ENCODE measurements around the gene PZP.
"Not testable (repeated sequence)": the region's sequence is repeated elsewhere in the genome, so short reads cannot be mapped to it uniquely, and the experiment has no call there.

The PZP gene

GRCh38 chr12:9223830-9224229 lies 15.6 kb upstream of the PZP start:
- Histone ChIP-seq H2AFZ (ENCODE audit: low read length) (no peak overlapping the region), H3K18ac (ENCODE audit: low read length) (no peak overlapping the region), H2BK12ac (ENCODE audit: low read length) (no peak overlapping the region), H4K91ac (ENCODE audit: low read depth, low read length, poor library complexity) (no peak overlapping the region), H2BK5ac (ENCODE audit: low read length) (no peak overlapping the region), H2BK15ac (ENCODE audit: low read length) (no peak overlapping the region), H3K79me1 (ENCODE audit: low read depth, low read length) (no peaks in the 10 kb centered on the region), H3K4me3 (ENCODE audit: low read length in 2 of 2) (no peak overlapping the region), H3K27me3 (ENCODE audit: control insufficient read depth in 3 of 3, insufficient read depth in 3 of 3, low read depth in 1 of 3, low read length in 3 of 3) (no peaks in the 10 kb centered on the region), H3K23ac (ENCODE audit: low read depth, low read length, poor library complexity) (no peak overlapping the region), H2AK5ac (ENCODE audit: low read depth, low read length) (no peak overlapping the region), H3K4me2 (ENCODE audit: insufficient read depth, low read length, poor library complexity, severe bottlenecking) (no peak overlapping the region), H3K9ac (ENCODE audit: low read depth, low read length, poor library complexity) (no peak overlapping the region), H3K36me3 (replicated peaks in 1 of 2; ENCODE audit: control insufficient read depth in 2 of 2, insufficient read depth in 2 of 2, low read length in 2 of 2) (no peaks in the 10 kb centered on the region), H3K27ac (replicated peaks; ENCODE audit: low read length) (no peak overlapping the region), H3K4me1 (ENCODE audit: control insufficient read depth in 2 of 2, insufficient read depth in 1 of 2, low read depth in 1 of 2, low read length in 2 of 2) (no peaks in the 10 kb centered on the region), H3K14ac (ENCODE audit: low read length) (no peak overlapping the region), H3K4ac (ENCODE audit: low read length) (no peak overlapping the region), H2BK120ac (ENCODE audit: low read depth, low read length) (no peak overlapping the region), H3K9me3 (replicated peaks in 1 of 2; ENCODE audit: control insufficient read depth in 2 of 2, insufficient read depth in 1 of 2, low read depth in 1 of 2, low read length in 2 of 2) (peaks cover 0 to 3% of the 10 kb centered on the region in 2 donors), H4K8ac (ENCODE audit: low read depth, low read length) (no peak overlapping the region)
- DNase-seq (ENCODE audit: low spot score): no peak
- no CpG with 5 or more reads among the region's 2 CpGs for WGBS, 2 donors (ENCODE audit: extremely low coverage in 2 of 2, insufficient read length in 2 of 2, insufficient replicate concordance in 1 of 2)

DNA sequence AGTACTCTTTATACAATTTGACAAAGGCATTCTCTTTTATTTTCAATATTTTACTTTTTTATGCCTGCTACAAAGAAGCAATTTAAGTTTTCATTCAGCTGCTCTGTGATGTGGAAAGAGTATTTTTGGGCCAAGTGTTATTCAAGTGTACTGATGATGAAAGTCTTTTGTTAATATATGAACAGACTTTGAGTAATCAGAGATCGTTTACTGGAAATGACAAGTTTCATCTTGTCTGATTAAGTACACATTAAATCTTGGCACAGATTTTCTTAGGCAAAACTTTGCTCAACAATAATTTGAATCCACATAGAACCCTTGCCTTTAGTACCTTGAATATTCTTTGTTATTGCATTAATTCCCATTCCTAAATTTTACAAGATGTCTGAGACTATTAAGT lies 13.3 kb upstream of the PZP start:
- H3K27ac ChIP-seq (replicated peaks; ENCODE audit: low read length): no peak overlapping the region
- no peak for DNase-seq (ENCODE audit: low spot score)
- H3K4me3 ChIP-seq (ENCODE audit: low read length in 2 of 2): no peak overlapping the region
- no peak overlapping the region for H3K4me2 ChIP-seq (ENCODE audit: insufficient read depth, low read length, poor library complexity, severe bottlenecking)
- H3K23ac ChIP-seq (ENCODE audit: low read depth, low read length, poor library complexity): no peak overlapping the region
- no peak overlapping the region for H2BK12ac ChIP-seq (ENCODE audit: low read length)
- H3K27me3 ChIP-seq (ENCODE audit: control insufficient read depth in 3 of 3, insufficient read depth in 3 of 3, low read depth in 1 of 3, low read length in 3 of 3): no peaks in the 10 kb centered on the region
- peaks cover 0 to 3% of the 10 kb centered on the region in 2 donors for H3K9me3 ChIP-seq (replicated peaks in 1 of 2; ENCODE audit: control insufficient read depth in 2 of 2, insufficient read depth in 1 of 2, low read depth in 1 of 2, low read length in 2 of 2)
- H2AK5ac ChIP-seq (ENCODE audit: low read depth, low read length): no peak overlapping the region
- no peak overlapping the region for H2BK15ac ChIP-seq (ENCODE audit: low read length)
- no peak overlapping the region for H4K8ac ChIP-seq (ENCODE audit: low read depth, low read length)
- no peak overlapping the region for H3K14ac ChIP-seq (ENCODE audit: low read length)
- H2BK120ac ChIP-seq (ENCODE audit: low read depth, low read length): no peak overlapping the region
- no peak overlapping the region for H4K91ac ChIP-seq (ENCODE audit: low read depth, low read length, poor library complexity)
- no peak overlapping the region for H3K4ac ChIP-seq (ENCODE audit: low read length)
- H3K79me1 ChIP-seq (ENCODE audit: low read depth, low read length): no peaks in the 10 kb centered on the region
- no peak overlapping the region for H2AFZ ChIP-seq (ENCODE audit: low read length)
- no CpG with 5 or more reads among the region's 1 CpG for WGBS, 2 donors (ENCODE audit: extremely low coverage in 2 of 2, insufficient read length in 2 of 2, insufficient replicate concordance in 1 of 2)
- no peak overlapping the region for H3K9ac ChIP-seq (ENCODE audit: low read depth, low read length, poor library complexity)
- H3K18ac ChIP-seq (ENCODE audit: low read length): no peak overlapping the region
- no peak overlapping the region for H2BK5ac ChIP-seq (ENCODE audit: low read length)
- H3K36me3 ChIP-seq (replicated peaks in 1 of 2; ENCODE audit: control insufficient read depth in 2 of 2, insufficient read depth in 2 of 2, low read length in 2 of 2): no peaks in the 10 kb centered on the region
- no peaks in the 10 kb centered on the region for H3K4me1 ChIP-seq (ENCODE audit: control insufficient read depth in 2 of 2, insufficient read depth in 1 of 2, low read depth in 1 of 2, low read length in 2 of 2)

GRCh38 chr12:9221011-9221410 lies 12.8 kb upstream of the PZP start:
- not testable (repeated sequence) for H4K91ac ChIP-seq (ENCODE audit: low read depth, low read length, poor library complexity); H3K4me3 ChIP-seq (ENCODE audit: low read length in 2 of 2); H3K27ac ChIP-seq (replicated peaks; ENCODE audit: low read length); H2BK5ac ChIP-seq (ENCODE audit: low read length); H3K14ac ChIP-seq (ENCODE audit: low read length); H3K36me3 ChIP-seq (replicated peaks in 1 of 2; ENCODE audit: control insufficient read depth in 2 of 2, insufficient read depth in 2 of 2, low read length in 2 of 2); H3K27me3 ChIP-seq (ENCODE audit: control insufficient read depth in 3 of 3, insufficient read depth in 3 of 3, low read depth in 1 of 3, low read length in 3 of 3); H2AFZ ChIP-seq (ENCODE audit: low read length); H3K79me1 ChIP-seq (ENCODE audit: low read depth, low read length); H2AK5ac ChIP-seq (ENCODE audit: low read depth, low read length); H3K9ac ChIP-seq (ENCODE audit: low read depth, low read length, poor library complexity); H3K18ac ChIP-seq (ENCODE audit: low read length); H2BK120ac ChIP-seq (ENCODE audit: low read depth, low read length); DNase-seq (ENCODE audit: low spot score); H3K4me2 ChIP-seq (ENCODE audit: insufficient read depth, low read length, poor library complexity, severe bottlenecking); H2BK15ac ChIP-seq (ENCODE audit: low read length); H3K4ac ChIP-seq (ENCODE audit: low read length); H3K23ac ChIP-seq (ENCODE audit: low read depth, low read length, poor library complexity); H3K9me3 ChIP-seq (replicated peaks in 1 of 2; ENCODE audit: control insufficient read depth in 2 of 2, insufficient read depth in 1 of 2, low read depth in 1 of 2, low read length in 2 of 2); H2BK12ac ChIP-seq (ENCODE audit: low read length); H3K4me1 ChIP-seq (ENCODE audit: control insufficient read depth in 2 of 2, insufficient read depth in 1 of 2, low read depth in 1 of 2, low read length in 2 of 2)
- WGBS, 2 donors (ENCODE audit: extremely low coverage in 2 of 2, insufficient read length in 2 of 2, insufficient replicate concordance in 1 of 2): no CpG with 5 or more reads among the region's 9 CpGs
- peak overlapping the region; percentile 43 for H4K8ac ChIP-seq (ENCODE audit: low read depth, low read length)

- H4K8ac ChIP-seq (ENCODE audit: low read depth, low read length): no peak overlapping the region
These were observed 6.3 kb upstream of the PZP start for GRCh38 chr12:9214534-9214933.

More at GRCh38 chr12:9214534-9214933, 6.3 kb upstream of the PZP start:
- WGBS, 2 donors (ENCODE audit: extremely low coverage in 2 of 2, insufficient read length in 2 of 2, insufficient replicate concordance in 1 of 2): no CpG with 5 or more reads among the region's 2 CpGs
- Histone ChIP-seq H3K4me2 (ENCODE audit: insufficient read depth, low read length, poor library complexity, severe bottlenecking) (no peak overlapping the region), H3K79me1 (ENCODE audit: low read depth, low read length) (no peaks in the 10 kb centered on the region), H3K23ac (ENCODE audit: low read depth, low read length, poor library complexity) (no peak overlapping the region), H3K27me3 (ENCODE audit: control insufficient read depth in 3 of 3, insufficient read depth in 3 of 3, low read depth in 1 of 3, low read length in 3 of 3) (no peaks in the 10 kb centered on the region), H3K9me3 (replicated peaks in 1 of 2; ENCODE audit: control insufficient read depth in 2 of 2, insufficient read depth in 1 of 2, low read depth in 1 of 2, low read length in 2 of 2) (peaks cover 0 to 18% of the 10 kb centered on the region in 2 donors), H2BK5ac (ENCODE audit: low read length) (no peak overlapping the region), H2BK15ac (ENCODE audit: low read length) (no peak overlapping the region), H3K9ac (ENCODE audit: low read depth, low read length, poor library complexity) (no peak overlapping the region), H2BK12ac (ENCODE audit: low read length) (no peak overlapping the region), H3K4me3 (ENCODE audit: low read length in 2 of 2) (no peak overlapping the region), H3K4ac (ENCODE audit: low read length) (no peak overlapping the region), H3K36me3 (replicated peaks in 1 of 2; ENCODE audit: control insufficient read depth in 2 of 2, insufficient read depth in 2 of 2, low read length in 2 of 2) (no peaks in the 10 kb centered on the region), H2AK5ac (ENCODE audit: low read depth, low read length) (no peak overlapping the region), H3K14ac (ENCODE audit: low read length) (no peak overlapping the region), H2BK120ac (ENCODE audit: low read depth, low read length) (no peak overlapping the region), H2AFZ (ENCODE audit: low read length) (no peak overlapping the region), H3K4me1 (ENCODE audit: control insufficient read depth in 2 of 2, insufficient read depth in 1 of 2, low read depth in 1 of 2, low read length in 2 of 2) (no peaks in the 10 kb centered on the region), H4K91ac (ENCODE audit: low read depth, low read length, poor library complexity) (no peak overlapping the region), H3K27ac (replicated peaks; ENCODE audit: low read length) (no peak overlapping the region), H3K18ac (ENCODE audit: low read length) (no peak overlapping the region)
- no peak for DNase-seq (ENCODE audit: low spot score)

All from neuronal stem cell (in vitro differentiated cells).